Keratinocyte (primary cell): Measurements from ENCODE around the gene DGKD. TPM values are rescaled to one million over a fixed set of nuclear protein-coding genes. Genes with fewer than 3 reads are reported as not detected.

Experiments used
- DNase-seq: peaks from one replicate; pipeline ENCODE4 v3.0.0-alpha.2; 2011; ENCODE audit warnings: low read depth, missing footprints, low spot score
- FAIRE-seq: peaks from 2 replicates; lab custom pipeline; 2011; peaks lifted over from hg19 to GRCh38; lab: Jason Lieb, UNC
- H2AFZ ChIP-seq: 2 replicates; pipeline ENCODE4 v1.6.0; 2012; ENCODE audit warnings: low read length, control low read depth, inconsistent platforms; ENCODE audit not compliant: control insufficient read depth
- H3K27ac ChIP-seq: 2 replicates; pipeline ENCODE4 v1.5.1; 2011; ENCODE audit warnings: low read length; ENCODE audit not compliant: control insufficient read depth, insufficient read depth
- H3K27me3 ChIP-seq: 3 replicates; pipeline ENCODE4 v1.6.0; 2011; ENCODE audit warnings: low read length; ENCODE audit not compliant: control insufficient read depth, insufficient read depth; ENCODE audit errors: extremely low read depth
- H3K36me3 ChIP-seq, 2 experiments: 2 replicates in 1 of 2; 3 replicates in 1 of 2; pipeline ENCODE4 v1.5.1; 2011; ENCODE audit warnings: low read length in 2 of 2, mild to moderate bottlenecking in 1 of 2; ENCODE audit not compliant: control insufficient read depth in 2 of 2, insufficient read depth in 2 of 2; ENCODE audit errors: extremely low read depth in 1 of 2
- H3K4me1 ChIP-seq: 3 replicates; pipeline ENCODE4 v1.5.1; 2011; ENCODE audit warnings: low read length; ENCODE audit not compliant: control insufficient read depth, insufficient read depth; ENCODE audit errors: extremely low read depth
- H3K4me2 ChIP-seq: 3 replicates; pipeline ENCODE4 v1.6.0; 2011; ENCODE audit warnings: low read depth, low read length; ENCODE audit not compliant: control insufficient read depth, insufficient read depth; ENCODE audit errors: extremely low read depth
- H3K4me3 ChIP-seq, 3 experiments: fragments of 200-600 bp in 1 of 3; sonication (generic) in 1 of 3; 2 replicates in 2 of 3; 3 replicates in 1 of 3; pipeline ENCODE4 v1.5.1; 2011 to 2016; ENCODE audit warnings: low read length in 3 of 3, mild to moderate bottlenecking in 3 of 3, control low read depth in 2 of 3, inconsistent platforms in 1 of 3, low read depth in 1 of 3, mixed read lengths in 1 of 3, mixed run types in 1 of 3, moderate library complexity in 1 of 3; ENCODE audit not compliant: control insufficient read depth in 2 of 3, insufficient read depth in 2 of 3; ENCODE audit errors: extremely low read depth in 1 of 3
- H3K79me2 ChIP-seq: 2 replicates; pipeline ENCODE4 v1.6.0; 2012; ENCODE audit warnings: low read length; ENCODE audit not compliant: control insufficient read depth, insufficient read depth
- H3K9ac ChIP-seq: 3 replicates; pipeline ENCODE4 v1.6.0; 2011; ENCODE audit warnings: low read length; ENCODE audit not compliant: control insufficient read depth, insufficient read depth; ENCODE audit errors: extremely low read depth
- H3K9me1 ChIP-seq: 3 replicates; pipeline ENCODE4 v1.6.0; 2011; ENCODE audit warnings: low read length; ENCODE audit not compliant: control insufficient read depth, insufficient read depth; ENCODE audit errors: extremely low read depth
- H3K9me3 ChIP-seq: 2 replicates; pipeline ENCODE4 v1.5.1; 2012; ENCODE audit warnings: low read depth, low read length; ENCODE audit not compliant: control insufficient read depth
- H4K20me1 ChIP-seq: 3 replicates; pipeline ENCODE4 v1.6.0; 2011; ENCODE audit warnings: low read length; ENCODE audit not compliant: control insufficient read depth, insufficient read depth; ENCODE audit errors: extremely low read depth
- EZH2 ChIP-seq: IDR thresholded peaks from one replicate; pipeline ENCODE4 v1.6.1; 2012; ENCODE audit warnings: inconsistent platforms, mild to moderate bottlenecking, low read length, moderate library complexity
- dilution Hi-C: fragments of 300-500 bp; cut with MboI; formaldehyde crosslinking; loops from one replicate; pipeline ENCODE4 v1.7.0; 2020; ENCODE audit warnings: low sequenced_read_pairs; ENCODE audit not compliant: extremely low pct_ligation_motif_present
- polyA plus RNA-seq, 5 experiments: library from polyadenylated mRNA; depleted of rRNA in 3 of 5; stranded (reverse) in 3 of 5; stranded (forward) in 1 of 5; unstranded in 1 of 5; fragments of >200 nt; gene quantifications; 1 replicate in 1 of 5; 2 replicates in 3 of 5; 3 replicates in 1 of 5; pipeline versions ENCODE4 v1.2.1 to v1.2.3, GENCODE V29; 2011 to 2012; ENCODE audit warnings: missing spikeins in 2 of 5, low read depth in 1 of 5, low replicate concordance in 1 of 5
- TF ChIP-seq, protein P1 (sequence below), 3 experiments: IDR thresholded peaks in 1 of 3; conservative IDR thresholded peaks in 1 of 3; optimal IDR thresholded peaks in 1 of 3; 2 replicates in 2 of 3; 3 replicates in 1 of 3; pipeline versions ENCODE3 to v1.5.1; 2011; ENCODE audit warnings: low read length in 3 of 3, mild to moderate bottlenecking in 3 of 3, moderate library complexity in 2 of 3, control low read depth in 1 of 3, inconsistent platforms in 1 of 3; ENCODE audit not compliant: insufficient read depth in 2 of 3; ENCODE audit errors: extremely low read depth in 1 of 3

DGKD gene
- polyA plus RNA-seq, 1 donor (not counting 4 experiments of a cell fraction or from before 2014, with no cell fraction given), result 6.1 TPM

DNA sequence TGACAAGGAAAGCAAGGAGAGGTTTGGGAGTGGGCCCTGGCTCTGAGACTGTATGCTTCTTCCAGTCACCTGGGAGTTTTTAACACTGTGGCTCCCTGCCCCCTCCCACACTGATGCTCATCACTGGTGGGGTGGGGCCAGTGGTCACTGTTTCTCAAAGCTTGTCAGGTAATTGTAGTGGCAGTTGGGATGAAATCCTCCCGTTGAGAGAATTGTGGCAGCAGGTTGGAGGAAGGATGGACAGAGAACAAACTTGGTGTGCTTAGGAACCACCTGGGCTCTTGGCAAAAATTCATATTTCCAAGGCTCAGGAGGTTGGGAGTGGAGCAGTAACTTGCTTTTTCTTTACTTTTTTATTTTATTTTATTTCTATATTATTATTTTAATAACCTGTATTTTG is 25.1 kb downstream of the DGKD start:
- no peak overlapping the region for H3K27ac ChIP-seq

DNA sequence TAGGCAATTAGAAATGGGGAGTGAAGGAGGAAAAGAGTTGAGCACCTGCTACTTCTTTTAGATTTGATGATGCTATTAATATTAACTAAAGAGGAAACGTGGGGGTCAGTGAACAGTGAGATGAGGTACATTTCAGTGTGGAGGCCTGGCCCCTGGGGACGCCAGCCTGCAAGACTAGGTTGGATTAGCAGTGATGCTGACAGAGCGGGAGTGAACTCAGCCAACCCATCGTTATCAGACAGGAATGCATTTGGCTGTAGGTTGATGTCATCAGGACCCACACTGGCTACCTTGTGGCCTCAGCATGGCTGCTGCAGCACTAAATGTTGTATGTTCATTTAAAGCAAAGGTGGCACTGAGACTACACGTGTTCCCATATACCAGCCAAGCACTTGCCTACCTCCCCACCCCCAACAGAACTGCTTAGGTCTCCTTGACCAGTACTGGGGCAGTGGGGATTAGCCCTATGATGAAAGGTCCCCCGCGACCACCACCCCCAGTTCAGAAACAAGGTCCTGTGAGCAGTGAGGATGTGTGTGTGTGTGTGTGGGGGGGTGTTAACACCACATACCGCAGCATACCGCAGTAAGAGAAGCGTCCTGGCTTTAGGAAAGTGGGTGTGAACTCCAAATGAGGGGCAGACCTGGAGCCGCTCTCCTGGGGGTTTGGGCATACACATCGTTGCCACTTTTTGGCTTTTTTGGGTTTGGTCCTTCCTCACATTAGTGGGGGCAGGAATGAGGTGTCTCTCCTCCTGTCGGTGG is 26.0 kb downstream of the DGKD start:
- dilution Hi-C loops, result no loop called here
- H3K27ac ChIP-seq, result no peak overlapping the region
- H3K27me3 ChIP-seq, result no peaks in the 10 kb centered on the region
- peaks cover 2% of the 10 kb centered on the region for H3K79me2 ChIP-seq
- H3K4me3 ChIP-seq, result no peak overlapping the region
- H3K9me1 ChIP-seq, result no peaks in the 10 kb centered on the region
- H3K4me2 ChIP-seq, result no peak overlapping the region
- H2AFZ ChIP-seq, result no peak overlapping the region
- peaks cover 3% of the 10 kb centered on the region for H4K20me1 ChIP-seq
- H3K4me1 ChIP-seq, result peaks cover 10% of the 10 kb centered on the region
- no peaks in the 10 kb centered on the region for H3K9me3 ChIP-seq
- no peak for DNase-seq
- no peak for TF ChIP-seq EZH2
- TF ChIP-seq, protein P1, sequence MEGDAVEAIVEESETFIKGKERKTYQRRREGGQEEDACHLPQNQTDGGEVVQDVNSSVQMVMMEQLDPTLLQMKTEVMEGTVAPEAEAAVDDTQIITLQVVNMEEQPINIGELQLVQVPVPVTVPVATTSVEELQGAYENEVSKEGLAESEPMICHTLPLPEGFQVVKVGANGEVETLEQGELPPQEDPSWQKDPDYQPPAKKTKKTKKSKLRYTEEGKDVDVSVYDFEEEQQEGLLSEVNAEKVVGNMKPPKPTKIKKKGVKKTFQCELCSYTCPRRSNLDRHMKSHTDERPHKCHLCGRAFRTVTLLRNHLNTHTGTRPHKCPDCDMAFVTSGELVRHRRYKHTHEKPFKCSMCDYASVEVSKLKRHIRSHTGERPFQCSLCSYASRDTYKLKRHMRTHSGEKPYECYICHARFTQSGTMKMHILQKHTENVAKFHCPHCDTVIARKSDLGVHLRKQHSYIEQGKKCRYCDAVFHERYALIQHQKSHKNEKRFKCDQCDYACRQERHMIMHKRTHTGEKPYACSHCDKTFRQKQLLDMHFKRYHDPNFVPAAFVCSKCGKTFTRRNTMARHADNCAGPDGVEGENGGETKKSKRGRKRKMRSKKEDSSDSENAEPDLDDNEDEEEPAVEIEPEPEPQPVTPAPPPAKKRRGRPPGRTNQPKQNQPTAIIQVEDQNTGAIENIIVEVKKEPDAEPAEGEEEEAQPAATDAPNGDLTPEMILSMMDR (optimal IDR thresholded peaks at IDR 0.05 in 1 of 3, IDR thresholded peaks at IDR 0.05 in 1 of 3, conservative IDR thresholded peaks at IDR 0.05 in 1 of 3; ENCODE audit: extremely low read depth in 1 of 3, insufficient read depth in 2 of 3, low read length in 3 of 3), result no peak
- H3K9ac ChIP-seq, result no peak overlapping the region
- no peaks in the 10 kb centered on the region for H3K36me3 ChIP-seq
- FAIRE-seq, result no peak

More for the DNA sequence above, 25.1 kb downstream of the DGKD start:
- dilution Hi-C loops, result no loop called here
- no peak for FAIRE-seq
- Histone ChIP-seq H3K27me3 (no peaks in the 10 kb centered on the region), H3K9me1 (no peaks in the 10 kb centered on the region), H3K9me3 (no peaks in the 10 kb centered on the region), H4K20me1 (no peaks in the 10 kb centered on the region), H3K4me3 (no peak overlapping the region), H3K79me2 (no peaks in the 10 kb centered on the region), H3K9ac (no peak overlapping the region), H3K4me2 (no peak overlapping the region), H3K36me3 (no peaks in the 10 kb centered on the region), H2AFZ (no peak overlapping the region), H3K4me1 (peaks cover 3% of the 10 kb centered on the region)
- TF ChIP-seq, protein P1 (optimal IDR thresholded peaks at IDR 0.05 in 1 of 3, IDR thresholded peaks at IDR 0.05 in 1 of 3, conservative IDR thresholded peaks at IDR 0.05 in 1 of 3; ENCODE audit: extremely low read depth in 1 of 3, insufficient read depth in 2 of 3, low read length in 3 of 3), result no peak
- TF ChIP-seq EZH2, result no peak
- no peak for DNase-seq
